GM23338 (cell line): ENCODE data around the gene SH2D3C. TPM values are rescaled to one million over a fixed set of nuclear protein-coding genes. Genes with fewer than 3 reads are reported as not detected.

ENCODE experiments used
- ATAC-seq: fragments of 200-7000 bp; cut with Tn5 transposase; 3 replicates; pipeline ENCODE4 v1.9.1; 2020
- DNase-seq: peaks from one replicate; pipeline ENCODE4 v3.0.0-alpha.2; 2015; ENCODE audit warnings: low spot score
- H2AFZ ChIP-seq: fragments of 200-600 bp; sonication (generic); 2 replicates; pipeline ENCODE4 v1.8.0; 2016; ENCODE audit warnings: antibody characterized with exemption, mild to moderate bottlenecking, moderate library complexity
- H3F3A ChIP-seq: fragments of 200-600 bp; sonication (generic); replicated peaks from 2 replicates; pipeline ENCODE4 v1.8.0; 2017; ENCODE audit warnings: antibody characterized with exemption, mixed run types, low read depth
- H3K27ac ChIP-seq: fragments of 200-600 bp; sonication (generic); 2 replicates; pipeline ENCODE4 v1.6.1; 2016; ENCODE audit warnings: low read depth
- H3K27me3 ChIP-seq: fragments of 200-600 bp; sonication (generic); 2 replicates; pipeline ENCODE4 v1.8.0; 2016; ENCODE audit warnings: mild to moderate bottlenecking, mixed run types, moderate library complexity; ENCODE audit not compliant: insufficient read depth
- H3K36me3 ChIP-seq: fragments of 200-600 bp; sonication (generic); 2 replicates; pipeline ENCODE4 v1.8.0; 2016; ENCODE audit warnings: mild to moderate bottlenecking; ENCODE audit not compliant: insufficient read depth
- H3K4me1 ChIP-seq: fragments of 200-600 bp; sonication (generic); 2 replicates; pipeline ENCODE4 v1.8.0; 2016; ENCODE audit warnings: mild to moderate bottlenecking, moderate library complexity; ENCODE audit not compliant: insufficient read depth
- H3K4me2 ChIP-seq: fragments of 200-600 bp; sonication (generic); 2 replicates; pipeline ENCODE4 v1.7.1; 2017; ENCODE audit warnings: mixed run types
- H3K4me3 ChIP-seq: fragments of 200-600 bp; sonication (generic); 2 replicates; pipeline ENCODE4 v1.6.1; 2016; ENCODE audit warnings: mixed run types
- H3K79me2 ChIP-seq: fragments of 200-600 bp; sonication (generic); replicated peaks from 2 replicates; pipeline ENCODE4 v1.8.0; 2017; ENCODE audit warnings: mild to moderate bottlenecking; ENCODE audit not compliant: insufficient read depth
- H3K9me2 ChIP-seq: fragments of 200-600 bp; sonication (generic); 2 replicates; pipeline ENCODE4 v1.8.0; 2017; ENCODE audit not compliant: insufficient read depth
- H4K20me1 ChIP-seq: fragments of 200-600 bp; sonication (generic); replicated peaks from 2 replicates; pipeline ENCODE4 v1.8.0; 2017; ENCODE audit warnings: mild to moderate bottlenecking; ENCODE audit not compliant: insufficient read depth
- H3K27ac Mint-ChIP-seq: 2 replicates; pipeline ENCODE4 v1.8.0; 2020; ENCODE audit warnings: inconsistent platforms, mild to moderate bottlenecking, moderate library complexity, mixed read lengths
- H3K27me3 Mint-ChIP-seq: 3 replicates; pipeline ENCODE4 v1.8.0; 2022; ENCODE audit warnings: low read depth, mild to moderate bottlenecking, moderate library complexity, mixed read lengths, inconsistent platforms; ENCODE audit not compliant: insufficient read depth, poor library complexity
- H3K36me3 Mint-ChIP-seq: 3 replicates; pipeline ENCODE4 v1.8.0; 2021; ENCODE audit warnings: low read depth, mild to moderate bottlenecking, inconsistent platforms, moderate library complexity, mixed read lengths
- H3K4me1 Mint-ChIP-seq: 3 replicates; pipeline ENCODE4 v1.8.0; 2020; ENCODE audit warnings: mild to moderate bottlenecking, inconsistent platforms, mixed read lengths
- H3K4me3 Mint-ChIP-seq: 3 replicates; pipeline ENCODE4 v1.8.0; 2021; ENCODE audit warnings: moderate library complexity, mild to moderate bottlenecking, inconsistent platforms, mixed read lengths
- H3K9me3 Mint-ChIP-seq: 3 replicates; pipeline ENCODE4 v1.8.0; 2020; ENCODE audit warnings: moderate library complexity, mild to moderate bottlenecking, inconsistent platforms, mixed read lengths
- CREB1 ChIP-seq: fragments of 250-450 bp; sonication (Bioruptor Pico); IDR thresholded peaks from 2 replicates; pipeline ENCODE4 v1.5.0; 2020; ENCODE audit warnings: low read depth, mild to moderate bottlenecking, moderate library complexity
- CTCF ChIP-seq, 2 experiments: fragments of 200-600 bp in 1 of 2; sonication (generic) in 1 of 2; conservative IDR thresholded peaks; 2 replicates each; pipeline versions ENCODE4 v1.5.1 to v1.6.1; 2016 to 2017; ENCODE audit warnings: antibody characterized with exemption in 2 of 2, low read depth in 2 of 2, mild to moderate bottlenecking in 2 of 2, moderate library complexity in 1 of 2
- ETS1 ChIP-seq: IDR thresholded peaks from 2 replicates; pipeline ENCODE4 v1.6.1; 2016; ENCODE audit warnings: antibody characterized with exemption
- EZH2 ChIP-seq: fragments of 200-600 bp; sonication (generic); IDR thresholded peaks from one replicate; pipeline ENCODE4 v1.8.0; 2017; ENCODE audit warnings: antibody characterized with exemption, mild to moderate bottlenecking, low read depth; ENCODE audit not compliant: unreplicated experiment
- EZH2phosphoT487 ChIP-seq: fragments of 200-600 bp; sonication (generic); IDR thresholded peaks from one replicate; pipeline ENCODE4 v1.8.1; 2018; ENCODE audit warnings: antibody characterized with exemption; ENCODE audit not compliant: unreplicated experiment
- JUNB ChIP-seq: IDR thresholded peaks from one replicate; pipeline ENCODE4 v1.6.1; 2016; ENCODE audit warnings: antibody characterized with exemption; ENCODE audit not compliant: unreplicated experiment
- NANOG ChIP-seq: IDR thresholded peaks from 2 replicates; pipeline ENCODE4 v1.6.1; 2016; ENCODE audit warnings: antibody characterized with exemption, borderline replicate concordance
- POLR2AphosphoS5 ChIP-seq: IDR thresholded peaks from 2 replicates; pipeline ENCODE4 v1.6.1; 2016; ENCODE audit warnings: antibody characterized with exemption, low read depth
- REST ChIP-seq: IDR thresholded peaks from one replicate; pipeline ENCODE4 v1.6.1; 2018; ENCODE audit warnings: antibody characterized with exemption; ENCODE audit not compliant: unreplicated experiment
- STAT1 ChIP-seq: IDR thresholded peaks from one replicate; pipeline ENCODE4 v1.6.1; 2016; ENCODE audit warnings: antibody characterized with exemption; ENCODE audit not compliant: unreplicated experiment
- ZNF114 ChIP-seq: fragments of 250-450 bp; sonication (Bioruptor Pico); IDR thresholded peaks from 2 replicates; pipeline ENCODE4 v1.5.0; 2020; ENCODE audit warnings: mild to moderate bottlenecking, moderate library complexity
- ZNF331 ChIP-seq: fragments of 250-450 bp; sonication (Bioruptor Pico); IDR thresholded peaks from 2 replicates; pipeline ENCODE4 v1.5.0; 2020; ENCODE audit warnings: low read depth, mild to moderate bottlenecking, moderate library complexity
- ZNF462 ChIP-seq: fragments of 250-450 bp; sonication (Bioruptor Pico); IDR thresholded peaks from 2 replicates; pipeline ENCODE4 v1.5.0; 2020; ENCODE audit warnings: mild to moderate bottlenecking, moderate library complexity
- polyA plus RNA-seq: library from polyadenylated mRNA; unstranded; fragments of >200 nt; fragmentation: Nextera tagmentation; extraction: Ambion mirVana; gene quantifications from 2 replicates; pipeline ENCODE4 v1.2.1, GENCODE V29; 2016
- total RNA-seq: library from RNA; depleted of rRNA; stranded (reverse); fragments of >200 nt; shearing (Covaris generic); gene quantifications from 2 replicates; pipeline ENCODE4 v1.2.3, GENCODE V29; 2014

The SH2D3C gene
- total and polyA plus RNA-seq, 2 experiments from 2014 or later, result 4.2 to 4.5 TPM

- Mint-ChIP-seq H3K4me1 (no peaks in the 10 kb centered on the region), H3K36me3 (peaks cover 20% of the 10 kb centered on the region), H3K4me3 (no peak overlapping the region; the same call in 2 of the 3 replicates), H3K9me3 (no peaks in the 10 kb centered on the region), H3K27me3 (peaks cover 19% of the 10 kb centered on the region), H3K27ac (no peak overlapping the region)
- no peaks in the 10 kb centered on the region for H3K4me1 ChIP-seq
- H3K36me3 ChIP-seq, result no peaks in the 10 kb centered on the region
- H3K79me2 ChIP-seq, result no peaks in the 10 kb centered on the region
- H3K9me2 ChIP-seq, result no peaks in the 10 kb centered on the region
- H3K4me3 ChIP-seq, result no peak overlapping the region
- no peak overlapping the region for H3K4me2 ChIP-seq
- ATAC-seq (no peak), DNase-seq (no peak)
- no peak overlapping the region for H2AFZ ChIP-seq
- H3F3A ChIP-seq, result no peaks in the 10 kb centered on the region
- H4K20me1 ChIP-seq, result no peaks in the 10 kb centered on the region; the same call in 1 of the 2 replicates
- no peak for TF ChIP-seq EZH2phosphoT487
- no peak for TF ChIP-seq CTCF (conservative IDR thresholded peaks at IDR 0.05; ENCODE audit: low read depth in 2 of 2)
- TF ChIP-seq ZNF331 (CRISPR knock-in tag), result no peak
- TF ChIP-seq POLR2AphosphoS5, result no peak; the same call in 1 of the 2 replicates
- TF ChIP-seq REST, result no peak
- no peak for TF ChIP-seq STAT1
- no peak for TF ChIP-seq ZNF114 (CRISPR knock-in tag)
- TF ChIP-seq ETS1, result no peak
- no peak for TF ChIP-seq CREB1 (CRISPR knock-in tag)
- no peak for TF ChIP-seq EZH2
- no peak for TF ChIP-seq ZNF462 (CRISPR knock-in tag)
- no peak for TF ChIP-seq JUNB
- no peak for TF ChIP-seq NANOG
- H3K27me3 ChIP-seq, result no peaks in the 10 kb centered on the region
- no peak overlapping the region for H3K27ac ChIP-seq
These were observed 39.5 kb upstream of the SH2D3C start for GRCh38 chr9:127817881-127818434.
